PC-3 (cell line): ENCODE measurements around the gene GSN. TPM values are rescaled to one million over a fixed set of nuclear protein-coding genes. Genes with fewer than 3 reads are reported as not detected.

Experiments
- ATAC-seq: fragments of 200-7000 bp; cut with Tn5 transposase; 2 replicates; pipeline ENCODE4 v1.9.1; 2020; ENCODE audit warnings: mild to moderate bottlenecking, moderate library complexity
- BruUV-seq: library from RNA; stranded (reverse); fragments of 400-500 nt; replicated peaks from 2 replicates; lab custom pipeline; 2021; lab: Mats Ljungman, UMichigan
- CTCF ChIA-PET: fragments of 300-600 bp; sonication (Branson Sonifier 250); formaldehyde crosslinking; loops from one replicate; lab custom pipeline; 2022; ENCODE audit warnings: antibody characterized with exemption; lab: Charles Lee
- POLR2A ChIA-PET: fragments of 300-600 bp; sonication (Branson Sonifier 250); formaldehyde crosslinking; loops from one replicate; lab custom pipeline; 2022; ENCODE audit warnings: antibody characterized with exemption; ENCODE audit not compliant: unreplicated experiment; lab: Charles Lee
- DNase-seq: peaks from one replicate; pipeline ENCODE4 v3.0.0-alpha.2; 2015
- H2AFZ ChIP-seq: fragments of 300-600 bp; sonication (generic); 2 replicates; pipeline ENCODE4 v1.6.0; 2016; ENCODE audit warnings: antibody characterized with exemption, low read length
- H3F3A ChIP-seq: fragments of 300-600 bp; sonication (generic); one replicate; pipeline ENCODE4 v1.6.0; 2017; ENCODE audit warnings: antibody characterized with exemption, low read length, control low read depth, mild to moderate bottlenecking; ENCODE audit not compliant: unreplicated experiment
- H3K27ac ChIP-seq: fragments of 300-600 bp; sonication (generic); 2 replicates; pipeline ENCODE4 v1.5.1; 2016; ENCODE audit warnings: mild to moderate bottlenecking, low read length
- H3K27me3 ChIP-seq: fragments of 300-600 bp; sonication (generic); 2 replicates; pipeline ENCODE4 v1.6.1; 2016; ENCODE audit warnings: low read length, mixed read lengths
- H3K36me3 ChIP-seq: fragments of 300-600 bp; sonication (generic); 2 replicates; pipeline ENCODE4 v1.6.1; 2016; ENCODE audit warnings: low read depth, mixed run types, low read length, mixed read lengths
- H3K4me1 ChIP-seq: fragments of 300-600 bp; sonication (generic); 2 replicates; pipeline ENCODE4 v1.5.1; 2016; ENCODE audit warnings: low read length; ENCODE audit not compliant: insufficient read depth
- H3K4me2 ChIP-seq: fragments of 300-600 bp; sonication (generic); 2 replicates; pipeline ENCODE4 v1.6.0; 2016; ENCODE audit warnings: low read length
- H3K4me3 ChIP-seq: fragments of 300-600 bp; sonication (generic); 2 replicates; pipeline ENCODE4 v1.5.1; 2016; ENCODE audit warnings: mild to moderate bottlenecking, low read length, mixed read lengths
- H3K79me2 ChIP-seq: fragments of 300-600 bp; sonication (generic); 2 replicates; pipeline ENCODE4 v1.6.1; 2017; ENCODE audit warnings: low read length, mixed read lengths
- H3K9ac ChIP-seq: fragments of 300-600 bp; sonication (generic); 2 replicates; pipeline ENCODE4 v1.6.0; 2016; ENCODE audit warnings: mild to moderate bottlenecking, low read length
- H3K9me2 ChIP-seq: fragments of 300-600 bp; sonication (generic); replicated peaks from 2 replicates; pipeline ENCODE4 v1.6.1; 2016; ENCODE audit warnings: mixed run types, low read length, mixed read lengths
- H3K9me3 ChIP-seq: fragments of 300-600 bp; sonication (generic); 2 replicates; pipeline ENCODE4 v1.6.1; 2016; ENCODE audit warnings: low read length, mixed read lengths
- H4K20me1 ChIP-seq: fragments of 300-600 bp; sonication (generic); 2 replicates; pipeline ENCODE4 v1.6.1; 2016; ENCODE audit warnings: low read length, mixed read lengths
- CTCF ChIP-seq: fragments of 300-600 bp; sonication (generic); conservative IDR thresholded peaks from 2 replicates; pipeline ENCODE4 v1.5.1; 2017; ENCODE audit warnings: antibody characterized with exemption, low read depth, mild to moderate bottlenecking, low read length
- EZH2 ChIP-seq: fragments of 300-600 bp; sonication (generic); IDR thresholded peaks from one replicate; pipeline ENCODE4 v1.6.1; 2017; ENCODE audit warnings: antibody characterized with exemption, mild to moderate bottlenecking, low read length; ENCODE audit not compliant: unreplicated experiment
- EZH2phosphoT487 ChIP-seq: fragments of 300-600 bp; sonication (generic); IDR thresholded peaks from 2 replicates; pipeline ENCODE4 v1.6.1; 2018; ENCODE audit warnings: mild to moderate bottlenecking, antibody characterized with exemption, low read length, borderline replicate concordance
- intact Hi-C: fragments of 100-400 bp; cut with micrococcal nuclease; formaldehyde crosslinking; loops from 2 replicates; pipeline ENCODE4 v1.9.0; 2023
- total RNA-seq: library from RNA; depleted of rRNA; stranded (reverse); fragments of >200 nt; gene quantifications from 2 replicates; pipeline ENCODE4 v1.2.3, GENCODE V29; 2014

GSN gene
- total RNA-seq, 1 experiment from 2014 or later, result 36.5 TPM

GRCh38 chr9:121219530-121219929 lies 48.4 kb upstream of the GSN start:
- no peaks in the 10 kb centered on the region for H3K9me3 ChIP-seq
- BruUV-seq, result no TSS peak
- intact Hi-C loops, result no loop called here
- no peaks in the 10 kb centered on the region for H4K20me1 ChIP-seq
- H3K4me2 ChIP-seq, result no peak overlapping the region
- H3K4me3 ChIP-seq, result no peak overlapping the region
- H3K27me3 ChIP-seq, result no peaks in the 10 kb centered on the region
- H3K79me2 ChIP-seq, result no peaks in the 10 kb centered on the region
- H3K27ac ChIP-seq, result no peak overlapping the region
- ChIA-PET CTCF (no interaction called here), POLR2A (no interaction called here)
- H2AFZ ChIP-seq, result no peak overlapping the region
- no peaks in the 10 kb centered on the region for H3F3A ChIP-seq
- H3K9ac ChIP-seq, result no peak overlapping the region
- no peaks in the 10 kb centered on the region for H3K36me3 ChIP-seq
- H3K9me2 ChIP-seq, result no peaks in the 10 kb centered on the region
- H3K4me1 ChIP-seq, result no peaks in the 10 kb centered on the region
- ATAC-seq (no peak), DNase-seq (no peak)
- TF ChIP-seq EZH2, result no peak
- TF ChIP-seq CTCF, result no peak
- no peak for TF ChIP-seq EZH2phosphoT487

- DNase-seq (no peak), ATAC-seq (no peak)
- no TSS peak for BruUV-seq
- Histone ChIP-seq H4K20me1 (no peaks in the 10 kb centered on the region), H3K4me2 (no peak overlapping the region), H3K9me3 (no peaks in the 10 kb centered on the region), H3K9me2 (no peaks in the 10 kb centered on the region), H3K4me1 (peaks cover 3% of the 10 kb centered on the region; the same call in 1 of the 2 replicates), H3K79me2 (no peaks in the 10 kb centered on the region), H3K27ac (no peak overlapping the region), H3F3A (no peaks in the 10 kb centered on the region), H3K36me3 (no peaks in the 10 kb centered on the region), H3K4me3 (no peak overlapping the region), H3K27me3 (no peaks in the 10 kb centered on the region), H3K9ac (no peak overlapping the region), H2AFZ (no peak overlapping the region)
- ChIA-PET CTCF (no interaction called here), POLR2A (no interaction called here)
- intact Hi-C loops, result loop anchor here (5.0 kb wide), 1 partner anchor 46 kb away; the partner anchor contains the start of gene GSN
- TF ChIP-seq EZH2, result no peak
- no peak for TF ChIP-seq CTCF
- no peak for TF ChIP-seq EZH2phosphoT487
These were observed 46.8 kb upstream of the GSN start for GRCh38 chr9:121220996-121221663.

GRCh38 chr9:121221664-121222055 lies 46.3 kb upstream of the GSN start:
- intact Hi-C loops, result loop anchor here (5.0 kb wide), 1 partner anchor 46 kb away; the partner anchor contains the start of gene GSN
- Histone ChIP-seq H3K4me1 (peaks cover 7% of the 10 kb centered on the region), H3K9me3 (no peaks in the 10 kb centered on the region), H3K27ac (no peak overlapping the region), H3K27me3 (no peaks in the 10 kb centered on the region), H3K4me2 (no peak overlapping the region), H2AFZ (no peak overlapping the region), H3K9me2 (no peaks in the 10 kb centered on the region), H3F3A (no peaks in the 10 kb centered on the region), H3K9ac (no peak overlapping the region), H3K36me3 (no peaks in the 10 kb centered on the region), H3K79me2 (no peaks in the 10 kb centered on the region), H3K4me3 (no peak overlapping the region), H4K20me1 (no peaks in the 10 kb centered on the region)
- no TSS peak for BruUV-seq
- TF ChIP-seq CTCF (no peak), EZH2phosphoT487 (no peak), EZH2 (no peak)
- no peak for DNase-seq
- ChIA-PET POLR2A (no interaction called here), CTCF (no interaction called here)
- ATAC-seq, result no peak
